ENCODE data around the gene GCH1.

DNA sequence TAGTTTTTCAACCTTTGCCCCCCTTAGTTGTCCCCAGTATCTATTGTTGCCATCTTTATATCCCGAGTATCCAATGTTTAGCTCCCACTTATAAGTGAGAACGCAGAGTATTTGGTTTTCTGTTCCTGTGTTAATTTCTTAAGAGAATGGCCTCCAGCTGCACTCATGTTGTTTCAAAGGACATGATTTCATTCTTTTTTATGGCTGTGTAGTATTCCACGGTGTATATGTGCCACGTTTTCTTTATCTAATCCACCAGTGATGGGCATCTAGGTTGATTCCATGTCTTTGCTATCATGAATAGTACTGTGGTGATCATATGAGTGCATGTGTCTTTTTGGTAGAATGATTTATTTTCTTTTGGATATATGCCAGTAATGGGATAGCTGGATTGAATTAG, 72.0 kb downstream of the GCH1 start:
- TF ChIP-seq TAF1 (IDR thresholded peaks at IDR 0.05; ENCODE audit: low read depth, low read length) (no peak), POLR2AphosphoS5 (IDR thresholded peaks at IDR 0.05; ENCODE audit: low read depth, low read length) (no peak)

Measured in GM12891 (cell line).